ENCODE measurements around the gene PTPN1. TPM values are rescaled to one million over a fixed set of nuclear protein-coding genes. Genes with fewer than 3 reads are reported as not detected.
A peak's percentile ranks its signal among the peaks of the same experiment; 100 is the strongest.

PTPN1 gene
- total RNA-seq, 4 donors from 2014 or later, result 21.8 to 46.8 (median 44.4) TPM

DNA sequence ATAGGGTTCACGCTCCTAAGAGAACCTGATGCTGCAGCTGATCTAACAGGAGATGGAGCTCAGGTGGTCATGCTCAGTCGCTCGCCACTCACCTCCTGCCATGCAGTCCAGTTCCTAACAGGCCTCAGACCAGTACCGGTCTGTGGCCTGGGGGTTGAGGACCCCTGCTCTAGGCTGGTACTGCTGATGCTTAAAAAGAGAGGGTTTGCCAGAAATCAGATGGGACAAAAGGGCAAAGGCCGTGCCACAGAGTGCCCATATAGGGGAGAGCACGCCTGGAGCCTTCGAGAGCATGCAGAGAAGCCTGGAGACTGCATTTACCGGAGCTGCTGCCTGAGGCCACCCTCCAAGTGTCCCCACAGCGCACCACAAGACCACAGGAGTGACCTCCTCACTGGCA lies 75.5 kb downstream of the PTPN1 start:
- DNase-seq, result no peak
- TF ChIP-seq, protein P1, sequence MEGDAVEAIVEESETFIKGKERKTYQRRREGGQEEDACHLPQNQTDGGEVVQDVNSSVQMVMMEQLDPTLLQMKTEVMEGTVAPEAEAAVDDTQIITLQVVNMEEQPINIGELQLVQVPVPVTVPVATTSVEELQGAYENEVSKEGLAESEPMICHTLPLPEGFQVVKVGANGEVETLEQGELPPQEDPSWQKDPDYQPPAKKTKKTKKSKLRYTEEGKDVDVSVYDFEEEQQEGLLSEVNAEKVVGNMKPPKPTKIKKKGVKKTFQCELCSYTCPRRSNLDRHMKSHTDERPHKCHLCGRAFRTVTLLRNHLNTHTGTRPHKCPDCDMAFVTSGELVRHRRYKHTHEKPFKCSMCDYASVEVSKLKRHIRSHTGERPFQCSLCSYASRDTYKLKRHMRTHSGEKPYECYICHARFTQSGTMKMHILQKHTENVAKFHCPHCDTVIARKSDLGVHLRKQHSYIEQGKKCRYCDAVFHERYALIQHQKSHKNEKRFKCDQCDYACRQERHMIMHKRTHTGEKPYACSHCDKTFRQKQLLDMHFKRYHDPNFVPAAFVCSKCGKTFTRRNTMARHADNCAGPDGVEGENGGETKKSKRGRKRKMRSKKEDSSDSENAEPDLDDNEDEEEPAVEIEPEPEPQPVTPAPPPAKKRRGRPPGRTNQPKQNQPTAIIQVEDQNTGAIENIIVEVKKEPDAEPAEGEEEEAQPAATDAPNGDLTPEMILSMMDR (IDR thresholded peaks at IDR 0.05 in 4 of 5, conservative IDR thresholded peaks at IDR 0.05 in 1 of 5), result no peak
- no peak for TF ChIP-seq POLR2A (IDR thresholded peaks at IDR 0.05)
- intact Hi-C loops (cut with DNase I; ENCODE audit: low total_unique reads) (no loop called here), in situ Hi-C loops (cut with MboI; ENCODE audit: low sequenced_read_pairs in 4 of 4) (no loop called here)
- no peaks in the 10 kb centered on the region for H3K9me3 ChIP-seq
- peaks cover 0 to 89% of the 10 kb centered on the region in 2 donors for H3K36me3 ChIP-seq
- H3K4me3 ChIP-seq, result no peak overlapping the region
- H3K27me3 ChIP-seq, result no peaks in the 10 kb centered on the region
- no peak overlapping the region for H3K27ac ChIP-seq
- no peak for ATAC-seq
- H3K4me1 ChIP-seq, result no peaks in the 10 kb centered on the region

GRCh38 chr20:50586531-50587232 lies 76.5 kb downstream of the PTPN1 start:
- intact Hi-C loops (cut with DNase I; ENCODE audit: low total_unique reads) (no loop called here), in situ Hi-C loops (cut with MboI; ENCODE audit: low sequenced_read_pairs in 4 of 4) (no loop called here)
- ATAC-seq (no peak), DNase-seq (no peak)
- TF ChIP-seq POLR2A (IDR thresholded peaks at IDR 0.05), result no peak
- TF ChIP-seq, protein P1 (IDR thresholded peaks at IDR 0.05 in 4 of 5, conservative IDR thresholded peaks at IDR 0.05 in 1 of 5), result no peak
- no peaks in the 10 kb centered on the region for H3K9me3 ChIP-seq
- H3K4me3 ChIP-seq, result no peak overlapping the region
- H3K4me1 ChIP-seq, result peaks cover 1 to 3% of the 10 kb centered on the region in 2 donors
- H3K36me3 ChIP-seq, result peaks cover 0 to 79% of the 10 kb centered on the region in 2 donors
- H3K27ac ChIP-seq, result no peak overlapping the region
- H3K27me3 ChIP-seq, result no peaks in the 10 kb centered on the region

DNA sequence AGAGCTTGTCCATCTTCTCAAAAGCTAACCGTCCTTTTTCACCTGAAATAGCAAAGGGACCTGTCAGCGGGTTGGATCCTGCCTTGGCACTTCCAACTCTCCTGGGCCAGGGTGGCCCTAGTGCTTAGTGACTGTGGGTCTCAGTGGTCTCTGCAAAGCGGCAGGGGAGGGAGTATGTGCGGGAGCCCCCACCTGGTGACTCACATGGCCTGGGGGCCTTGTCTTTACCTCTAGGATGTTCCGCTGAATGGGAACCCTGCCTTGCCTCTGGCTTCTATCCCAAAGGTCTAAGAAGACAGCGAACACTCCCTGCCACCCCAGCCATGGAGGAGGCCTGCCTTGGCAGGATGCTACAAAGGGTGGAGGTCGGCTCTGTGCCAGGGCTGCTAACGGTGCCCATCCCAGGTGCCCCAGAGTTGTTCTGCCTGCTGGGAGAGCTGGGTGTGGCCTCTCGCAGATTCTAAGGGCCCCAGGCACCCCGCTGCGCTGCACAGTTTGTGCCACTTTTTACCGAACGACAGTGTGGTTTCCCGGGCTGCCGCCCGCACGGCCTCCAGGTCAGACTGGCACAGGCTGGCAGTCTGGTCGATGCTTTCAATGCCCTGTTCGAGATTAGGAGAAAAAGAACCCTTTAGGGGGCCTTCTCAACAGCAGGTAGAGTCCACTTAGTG lies 77.2 kb downstream of the PTPN1 start:
- Histone ChIP-seq H3K36me3 (peaks cover 0 to 71% of the 10 kb centered on the region in 2 donors), H3K9me3 (no peaks in the 10 kb centered on the region), H3K27ac (peak overlapping the region in 2 of 4 donors; percentile 42 to 61), H3K4me1 (peaks cover 9 to 10% of the 10 kb centered on the region in 2 donors), H3K4me3 (no peak overlapping the region), H3K27me3 (no peaks in the 10 kb centered on the region)
- intact Hi-C loops (cut with DNase I; ENCODE audit: low total_unique reads), result no loop called here
- in situ Hi-C loops (cut with MboI; ENCODE audit: low sequenced_read_pairs in 4 of 4), result no loop called here
- no peak for TF ChIP-seq POLR2A (IDR thresholded peaks at IDR 0.05)
- TF ChIP-seq, protein P1 (IDR thresholded peaks at IDR 0.05 in 4 of 5, conservative IDR thresholded peaks at IDR 0.05 in 1 of 5), result no peak
- DNase-seq, result no peak
- ATAC-seq, result peak; percentile 5 to 7

DNA sequence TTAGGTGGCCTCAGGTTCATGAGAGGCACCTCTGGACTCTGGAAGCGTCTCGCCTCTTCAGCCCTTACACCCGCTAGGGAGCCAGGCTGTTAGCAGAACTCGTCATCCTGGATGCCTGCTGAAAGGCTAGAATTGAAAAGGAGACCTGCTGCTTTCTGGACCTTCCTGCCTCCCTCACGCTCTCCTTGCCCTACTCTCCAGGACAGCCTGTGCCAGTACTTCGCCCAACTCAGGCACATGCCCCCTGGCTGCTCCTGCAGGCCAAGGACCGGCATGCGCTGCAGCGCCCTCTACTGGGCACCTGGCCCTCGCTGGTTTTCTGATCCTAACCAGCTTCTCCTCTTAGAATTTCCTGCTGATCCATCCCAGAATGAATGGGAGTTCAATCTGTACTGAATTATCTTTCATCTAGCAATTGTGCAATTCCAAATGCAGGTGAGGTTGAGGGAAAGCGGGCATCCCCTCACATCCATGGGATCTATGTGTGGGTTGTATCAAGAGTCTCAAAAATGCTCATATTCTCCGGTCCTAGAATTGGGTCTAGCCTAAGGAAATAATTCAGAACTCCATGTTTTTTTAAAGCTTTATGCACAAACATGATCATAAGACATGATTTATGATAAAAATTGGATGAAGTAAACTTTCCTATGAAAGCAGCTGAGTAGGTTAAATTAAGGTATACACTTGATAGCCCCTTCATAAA lies 78.0 kb downstream of the PTPN1 start:
- in situ Hi-C loops (cut with MboI; ENCODE audit: low sequenced_read_pairs in 4 of 4) (no loop called here), intact Hi-C loops (cut with DNase I; ENCODE audit: low total_unique reads) (no loop called here)
- H3K4me1 ChIP-seq, result peaks cover 12 to 13% of the 10 kb centered on the region in 2 donors
- peaks cover 0 to 64% of the 10 kb centered on the region in 2 donors for H3K36me3 ChIP-seq
- H3K27me3 ChIP-seq, result no peaks in the 10 kb centered on the region
- H3K9me3 ChIP-seq, result no peaks in the 10 kb centered on the region
- peak overlapping the region in 2 of 4 donors; percentile 42 to 61 for H3K27ac ChIP-seq
- no peak overlapping the region for H3K4me3 ChIP-seq
- ATAC-seq (peak; percentile 48 to 78), DNase-seq (peak; percentile 50 to 74)
- no peak for TF ChIP-seq POLR2A (IDR thresholded peaks at IDR 0.05)
- TF ChIP-seq, protein P1 (IDR thresholded peaks at IDR 0.05 in 4 of 5, conservative IDR thresholded peaks at IDR 0.05 in 1 of 5), result peak; percentile 71 to 85 (median 83)

Measured in gastrocnemius medialis (tissue), 4 donors.